Loucy (cell line): ENCODE data around the gene WWOX.

Experiments
- H2AFZ ChIP-seq: fragments of 200-600 bp; sonication (generic); 2 replicates; pipeline ENCODE4 v1.6.0; 2016; ENCODE audit warnings: antibody characterized with exemption, mild to moderate bottlenecking, low read length, moderate library complexity
- H3F3A ChIP-seq: fragments of 200-600 bp; 2 replicates; pipeline ENCODE4 v1.6.0; 2016; ENCODE audit warnings: antibody characterized with exemption, low read depth, mild to moderate bottlenecking
- H3K27me3 ChIP-seq: fragments of 200-600 bp; sonication (generic); 2 replicates; pipeline ENCODE4 v1.6.1; 2014; ENCODE audit warnings: low read length, mild to moderate bottlenecking; ENCODE audit not compliant: insufficient read depth, poor library complexity, severe bottlenecking
- H3K36me3 ChIP-seq: fragments of 200-600 bp; sonication (generic); 2 replicates; pipeline ENCODE4 v1.6.1; 2016; ENCODE audit warnings: low read length; ENCODE audit not compliant: insufficient read depth
- H3K4me1 ChIP-seq: fragments of 200-600 bp; sonication (generic); 2 replicates; pipeline ENCODE4 v1.5.1; 2014; ENCODE audit warnings: low read length, mild to moderate bottlenecking; ENCODE audit not compliant: insufficient read depth, poor library complexity, severe bottlenecking
- H3K4me2 ChIP-seq: fragments of 200-600 bp; sonication (generic); 2 replicates; pipeline ENCODE4 v1.6.0; 2014; ENCODE audit warnings: antibody characterized with exemption, low read length, low read depth, mild to moderate bottlenecking; ENCODE audit not compliant: poor library complexity, severe bottlenecking
- H3K4me3 ChIP-seq: fragments of 200-600 bp; sonication (generic); 2 replicates; pipeline ENCODE4 v1.5.1; 2014; ENCODE audit warnings: low read length, mild to moderate bottlenecking, mixed read lengths; ENCODE audit not compliant: poor library complexity, severe bottlenecking
- H3K79me2 ChIP-seq: fragments of 200-600 bp; sonication (generic); 2 replicates; pipeline ENCODE4 v1.6.1; 2014; ENCODE audit warnings: low read length; ENCODE audit not compliant: insufficient read depth
- H3K9ac ChIP-seq: fragments of 200-600 bp; sonication (generic); 2 replicates; pipeline ENCODE4 v1.6.0; 2014; ENCODE audit warnings: mild to moderate bottlenecking, low read depth, low read length, moderate library complexity; ENCODE audit not compliant: poor library complexity, severe bottlenecking
- H3K9me2 ChIP-seq: fragments of 200-600 bp; sonication (generic); replicated peaks from 2 replicates; pipeline ENCODE4 v1.6.1; 2016; ENCODE audit warnings: low read depth, low read length, mixed read lengths
- H3K9me3 ChIP-seq: fragments of 200-600 bp; sonication (generic); 2 replicates; pipeline ENCODE4 v1.6.1; 2014; ENCODE audit warnings: mild to moderate bottlenecking, antibody characterized with exemption, low read length, low read depth; ENCODE audit not compliant: insufficient read depth
- H4K20me1 ChIP-seq: fragments of 200-600 bp; sonication (generic); 2 replicates; pipeline ENCODE4 v1.6.0; 2014; ENCODE audit warnings: antibody characterized with exemption, low read length, mild to moderate bottlenecking; ENCODE audit not compliant: insufficient read depth, poor library complexity, severe bottlenecking
- CTCF ChIP-seq: fragments of 200-600 bp; sonication (generic); conservative IDR thresholded peaks from 2 replicates; pipeline ENCODE4 v1.5.1; 2014; ENCODE audit warnings: mild to moderate bottlenecking, antibody characterized with exemption, low read length
- EZH2phosphoT487 ChIP-seq: fragments of 200-600 bp; IDR thresholded peaks from 2 replicates; pipeline ENCODE4 v1.6.1; 2018; ENCODE audit warnings: antibody characterized with exemption, mild to moderate bottlenecking, moderate library complexity, borderline replicate concordance

The WWOX gene

GRCh38 chr16:78976212-78976611, 876.8 kb downstream of the WWOX start:
- Histone ChIP-seq H3K9ac (no peak overlapping the region), H2AFZ (no peak overlapping the region), H3K27me3 (no peaks in the 10 kb centered on the region), H3K4me3 (no peak overlapping the region), H3K36me3 (no peaks in the 10 kb centered on the region), H3K79me2 (no peaks in the 10 kb centered on the region), H3K9me3 (no peaks in the 10 kb centered on the region), H3K4me2 (no peak overlapping the region), H3K9me2 (no peaks in the 10 kb centered on the region), H3F3A (no peaks in the 10 kb centered on the region), H3K4me1 (peaks cover 3% of the 10 kb centered on the region), H4K20me1 (no peaks in the 10 kb centered on the region)
- TF ChIP-seq CTCF (no peak), EZH2phosphoT487 (no peak)

- Histone ChIP-seq H3K36me3 (no peaks in the 10 kb centered on the region), H4K20me1 (no peaks in the 10 kb centered on the region), H3K9ac (no peak overlapping the region), H3K9me3 (no peaks in the 10 kb centered on the region), H3K4me1 (no peaks in the 10 kb centered on the region), H2AFZ (no peak overlapping the region), H3K4me2 (no peak overlapping the region), H3F3A (no peaks in the 10 kb centered on the region), H3K4me3 (no peak overlapping the region), H3K9me2 (no peaks in the 10 kb centered on the region), H3K79me2 (no peaks in the 10 kb centered on the region), H3K27me3 (no peaks in the 10 kb centered on the region)
- TF ChIP-seq CTCF: no peak
- no peak for TF ChIP-seq EZH2phosphoT487
Measured at GRCh38 chr16:78980825-78981224, 881.4 kb downstream of the WWOX start.

GRCh38 chr16:78982096-78982744, 882.8 kb downstream of the WWOX start:
- no peaks in the 10 kb centered on the region for H3K9me2 ChIP-seq
- no peak overlapping the region for H3K4me3 ChIP-seq
- no peaks in the 10 kb centered on the region for H3K9me3 ChIP-seq
- H3K4me1 ChIP-seq: no peaks in the 10 kb centered on the region
- H3K36me3 ChIP-seq: no peaks in the 10 kb centered on the region
- no peaks in the 10 kb centered on the region for H3F3A ChIP-seq
- no peak overlapping the region for H3K4me2 ChIP-seq
- TF ChIP-seq EZH2phosphoT487: no peak
- no peak for TF ChIP-seq CTCF
- H3K9ac ChIP-seq: no peak overlapping the region
- no peaks in the 10 kb centered on the region for H3K79me2 ChIP-seq
- no peak overlapping the region for H2AFZ ChIP-seq
- no peaks in the 10 kb centered on the region for H3K27me3 ChIP-seq
- no peaks in the 10 kb centered on the region for H4K20me1 ChIP-seq
